Measurements from ENCODE around the gene MAPK8IP2. TPM values are rescaled to one million over a fixed set of nuclear protein-coding genes. Genes with fewer than 3 reads are reported as not detected.

MAPK8IP2 gene
- total and polyA plus RNA-seq, 2 of the 13 experiments (the other 11 are each of a cell fraction or from before 2014, with no cell fraction given) = 1.3 to 2.6 TPM

DNA sequence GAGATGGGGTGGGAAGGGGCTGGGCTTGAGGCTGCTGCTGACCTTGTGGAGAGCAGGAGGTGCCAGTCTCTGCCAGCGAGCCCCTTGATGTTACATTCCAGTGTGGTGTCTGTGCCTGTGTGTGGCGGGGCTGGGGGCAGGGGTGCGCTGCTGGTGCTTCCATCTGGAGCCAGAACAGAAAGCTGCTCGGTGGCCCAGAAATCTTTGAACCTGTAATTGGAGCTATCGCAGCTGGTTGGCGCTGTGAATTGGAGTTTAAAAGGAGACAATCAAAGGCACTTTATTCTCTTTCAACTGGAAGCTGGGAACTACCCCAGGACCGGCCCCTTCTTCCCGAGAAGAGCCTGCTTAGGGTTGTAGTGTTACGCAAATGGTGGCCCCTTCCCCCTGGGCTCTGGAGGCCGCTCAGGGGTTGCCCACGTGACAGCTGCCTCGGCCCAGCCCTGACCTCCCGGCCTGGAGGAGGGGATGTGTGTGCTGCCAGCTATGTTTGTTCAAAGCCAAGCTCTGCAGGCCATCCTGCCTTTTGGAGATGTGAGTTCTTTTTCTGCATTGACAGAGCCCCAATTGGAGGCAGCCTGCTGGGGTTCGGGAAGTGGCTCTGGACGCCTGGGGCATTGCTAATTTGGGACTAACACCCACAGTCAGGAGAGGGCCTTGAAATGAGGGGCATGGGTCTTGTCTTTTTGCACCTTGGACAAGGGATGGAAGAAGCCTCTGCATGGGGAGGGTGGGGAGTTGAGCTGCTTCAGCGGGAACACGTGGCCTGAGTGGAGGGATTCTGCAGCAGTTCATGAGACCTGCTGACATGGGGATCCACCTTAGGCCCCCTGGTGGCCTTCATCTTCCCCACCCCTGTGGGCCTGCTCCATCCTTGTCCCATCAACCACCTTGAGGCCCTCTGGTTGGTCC lies 41.4 kb downstream of the MAPK8IP2 start (continued):
- TF ChIP-seq, protein P1, sequence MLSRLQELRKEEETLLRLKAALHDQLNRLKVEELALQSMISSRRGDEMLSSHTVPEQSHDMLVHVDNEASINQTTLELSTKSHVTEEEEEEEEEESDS (CRISPR knock-in tag; IDR thresholded peaks at IDR 0.05; ENCODE audit: borderline replicate concordance) = no peak
- no peak for TF ChIP-seq PHF20 (CRISPR knock-in tag; IDR thresholded peaks at IDR 0.05)
- TF ChIP-seq, protein P2, sequence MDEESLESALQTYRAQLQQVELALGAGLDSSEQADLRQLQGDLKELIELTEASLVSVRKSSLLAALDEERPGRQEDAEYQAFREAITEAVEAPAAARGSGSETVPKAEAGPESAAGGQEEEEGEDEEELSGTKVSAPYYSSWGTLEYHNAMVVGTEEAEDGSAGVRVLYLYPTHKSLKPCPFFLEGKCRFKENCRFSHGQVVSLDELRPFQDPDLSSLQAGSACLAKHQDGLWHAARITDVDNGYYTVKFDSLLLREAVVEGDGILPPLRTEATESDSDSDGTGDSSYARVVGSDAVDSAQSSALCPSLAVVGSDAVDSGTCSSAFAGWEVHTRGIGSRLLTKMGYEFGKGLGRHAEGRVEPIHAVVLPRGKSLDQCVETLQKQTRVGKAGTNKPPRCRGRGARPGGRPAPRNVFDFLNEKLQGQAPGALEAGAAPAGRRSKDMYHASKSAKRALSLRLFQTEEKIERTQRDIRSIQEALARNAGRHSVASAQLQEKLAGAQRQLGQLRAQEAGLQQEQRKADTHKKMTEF (CRISPR knock-in tag; IDR thresholded peaks at IDR 0.05) = peak; percentile 88; the same call in 1 of the 2 replicates
- TF ChIP-seq ZNF615 (CRISPR knock-in tag; IDR thresholded peaks at IDR 0.05; ENCODE audit: borderline replicate concordance) = no peak
- TF ChIP-seq ZKSCAN8 (CRISPR knock-in tag; IDR thresholded peaks at IDR 0.05; ENCODE audit: borderline replicate concordance) = 0 out of 2 replicates have a peak, but pooled peaks have one; percentile 34
- TF ChIP-seq, protein P3, sequence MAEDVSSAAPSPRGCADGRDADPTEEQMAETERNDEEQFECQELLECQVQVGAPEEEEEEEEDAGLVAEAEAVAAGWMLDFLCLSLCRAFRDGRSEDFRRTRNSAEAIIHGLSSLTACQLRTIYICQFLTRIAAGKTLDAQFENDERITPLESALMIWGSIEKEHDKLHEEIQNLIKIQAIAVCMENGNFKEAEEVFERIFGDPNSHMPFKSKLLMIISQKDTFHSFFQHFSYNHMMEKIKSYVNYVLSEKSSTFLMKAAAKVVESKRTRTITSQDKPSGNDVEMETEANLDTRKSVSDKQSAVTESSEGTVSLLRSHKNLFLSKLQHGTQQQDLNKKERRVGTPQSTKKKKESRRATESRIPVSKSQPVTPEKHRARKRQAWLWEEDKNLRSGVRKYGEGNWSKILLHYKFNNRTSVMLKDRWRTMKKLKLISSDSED (CRISPR knock-in tag; IDR thresholded peaks at IDR 0.05) = no peak
- no peak for TF ChIP-seq ZNF557 (CRISPR knock-in tag; IDR thresholded peaks at IDR 0.05)
- no peak for TF ChIP-seq ZNF773 (CRISPR knock-in tag; IDR thresholded peaks at IDR 0.05; ENCODE audit: borderline replicate concordance)
- TF ChIP-seq, protein P4, sequence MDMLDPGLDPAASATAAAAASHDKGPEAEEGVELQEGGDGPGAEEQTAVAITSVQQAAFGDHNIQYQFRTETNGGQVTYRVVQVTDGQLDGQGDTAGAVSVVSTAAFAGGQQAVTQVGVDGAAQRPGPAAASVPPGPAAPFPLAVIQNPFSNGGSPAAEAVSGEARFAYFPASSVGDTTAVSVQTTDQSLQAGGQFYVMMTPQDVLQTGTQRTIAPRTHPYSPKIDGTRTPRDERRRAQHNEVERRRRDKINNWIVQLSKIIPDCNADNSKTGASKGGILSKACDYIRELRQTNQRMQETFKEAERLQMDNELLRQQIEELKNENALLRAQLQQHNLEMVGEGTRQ (IDR thresholded peaks at IDR 0.05; ENCODE audit: low read depth, low read length) = peak; percentile 89
- TF ChIP-seq, protein P4 (CRISPR knock-in tag; IDR thresholded peaks at IDR 0.05; ENCODE audit: borderline replicate concordance) = peak; percentile 97; the same call in 1 of the 2 replicates
- peak; percentile 10; the same call in 1 of the 2 replicates for TF ChIP-seq ATF7-NPFF (CRISPR knock-in tag; IDR thresholded peaks at IDR 0.05; ENCODE audit: low read depth)
- 0 out of 2 replicates have a peak, but pooled peaks have one; percentile 9 for TF ChIP-seq ZZZ3 (CRISPR knock-in tag; IDR thresholded peaks at IDR 0.05; ENCODE audit: borderline replicate concordance)
- TF ChIP-seq ZNF160 (CRISPR knock-in tag; IDR thresholded peaks at IDR 0.05) = no peak
- no peak for TF ChIP-seq IKZF1 (IDR thresholded peaks at IDR 0.05)
- peak; percentile 76; the same call in 1 of the 2 replicates for TF ChIP-seq REPIN1 (CRISPR knock-in tag; IDR thresholded peaks at IDR 0.05; ENCODE audit: borderline replicate concordance, low read depth)
- TF ChIP-seq, protein P5, sequence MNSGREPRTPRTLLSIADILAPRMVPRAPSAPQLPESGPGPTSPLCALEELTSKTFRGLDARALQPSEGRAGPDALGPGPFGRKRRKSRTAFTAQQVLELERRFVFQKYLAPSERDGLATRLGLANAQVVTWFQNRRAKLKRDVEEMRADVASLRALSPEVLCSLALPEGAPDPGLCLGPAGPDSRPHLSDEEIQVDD (CRISPR knock-in tag; IDR thresholded peaks at IDR 0.05; ENCODE audit: borderline replicate concordance) = no peak
- TF ChIP-seq, protein P6, sequence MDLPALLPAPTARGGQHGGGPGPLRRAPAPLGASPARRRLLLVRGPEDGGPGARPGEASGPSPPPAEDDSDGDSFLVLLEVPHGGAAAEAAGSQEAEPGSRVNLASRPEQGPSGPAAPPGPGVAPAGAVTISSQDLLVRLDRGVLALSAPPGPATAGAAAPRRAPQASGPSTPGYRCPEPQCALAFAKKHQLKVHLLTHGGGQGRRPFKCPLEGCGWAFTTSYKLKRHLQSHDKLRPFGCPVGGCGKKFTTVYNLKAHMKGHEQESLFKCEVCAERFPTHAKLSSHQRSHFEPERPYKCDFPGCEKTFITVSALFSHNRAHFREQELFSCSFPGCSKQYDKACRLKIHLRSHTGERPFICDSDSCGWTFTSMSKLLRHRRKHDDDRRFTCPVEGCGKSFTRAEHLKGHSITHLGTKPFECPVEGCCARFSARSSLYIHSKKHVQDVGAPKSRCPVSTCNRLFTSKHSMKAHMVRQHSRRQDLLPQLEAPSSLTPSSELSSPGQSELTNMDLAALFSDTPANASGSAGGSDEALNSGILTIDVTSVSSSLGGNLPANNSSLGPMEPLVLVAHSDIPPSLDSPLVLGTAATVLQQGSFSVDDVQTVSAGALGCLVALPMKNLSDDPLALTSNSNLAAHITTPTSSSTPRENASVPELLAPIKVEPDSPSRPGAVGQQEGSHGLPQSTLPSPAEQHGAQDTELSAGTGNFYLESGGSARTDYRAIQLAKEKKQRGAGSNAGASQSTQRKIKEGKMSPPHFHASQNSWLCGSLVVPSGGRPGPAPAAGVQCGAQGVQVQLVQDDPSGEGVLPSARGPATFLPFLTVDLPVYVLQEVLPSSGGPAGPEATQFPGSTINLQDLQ (CRISPR knock-in tag; IDR thresholded peaks at IDR 0.05) = no peak
- TF ChIP-seq JUNB (CRISPR knock-in tag; IDR thresholded peaks at IDR 0.05; ENCODE audit: borderline replicate concordance) = no peak
- no peak for TF ChIP-seq GTF3A (CRISPR knock-in tag; conservative IDR thresholded peaks at IDR 0.05)
